ENCODE results near the gene LY6G6C. TPM values are rescaled to one million over a fixed set of nuclear protein-coding genes. Genes with fewer than 3 reads are reported as not detected.

The LY6G6C gene
- total RNA-seq, 1 donor from 2014 or later: 0.66 TPM

- peaks cover 17% of the 10 kb centered on the region for H3K4me1 ChIP-seq (ENCODE audit: insufficient read depth, low read length)
- TF ChIP-seq, protein P1, sequence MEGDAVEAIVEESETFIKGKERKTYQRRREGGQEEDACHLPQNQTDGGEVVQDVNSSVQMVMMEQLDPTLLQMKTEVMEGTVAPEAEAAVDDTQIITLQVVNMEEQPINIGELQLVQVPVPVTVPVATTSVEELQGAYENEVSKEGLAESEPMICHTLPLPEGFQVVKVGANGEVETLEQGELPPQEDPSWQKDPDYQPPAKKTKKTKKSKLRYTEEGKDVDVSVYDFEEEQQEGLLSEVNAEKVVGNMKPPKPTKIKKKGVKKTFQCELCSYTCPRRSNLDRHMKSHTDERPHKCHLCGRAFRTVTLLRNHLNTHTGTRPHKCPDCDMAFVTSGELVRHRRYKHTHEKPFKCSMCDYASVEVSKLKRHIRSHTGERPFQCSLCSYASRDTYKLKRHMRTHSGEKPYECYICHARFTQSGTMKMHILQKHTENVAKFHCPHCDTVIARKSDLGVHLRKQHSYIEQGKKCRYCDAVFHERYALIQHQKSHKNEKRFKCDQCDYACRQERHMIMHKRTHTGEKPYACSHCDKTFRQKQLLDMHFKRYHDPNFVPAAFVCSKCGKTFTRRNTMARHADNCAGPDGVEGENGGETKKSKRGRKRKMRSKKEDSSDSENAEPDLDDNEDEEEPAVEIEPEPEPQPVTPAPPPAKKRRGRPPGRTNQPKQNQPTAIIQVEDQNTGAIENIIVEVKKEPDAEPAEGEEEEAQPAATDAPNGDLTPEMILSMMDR (IDR thresholded peaks at IDR 0.05; ENCODE audit: insufficient read depth, low read depth, low read length): no peak
- TF ChIP-seq EZH2 (IDR thresholded peaks at IDR 0.05; ENCODE audit: insufficient read depth, low read length): no peak
- H3K4me3 Mint-ChIP-seq (ENCODE audit: unreplicated experiment): no peak overlapping the region
- no peak for FAIRE-seq
- peaks cover 2% of the 10 kb centered on the region for H3K36me3 Mint-ChIP-seq (ENCODE audit: low read depth, unreplicated experiment)
- peaks cover 15% of the 10 kb centered on the region for H4K20me1 ChIP-seq (ENCODE audit: insufficient read depth, low read length)
- no peaks in the 10 kb centered on the region for H3K27me3 ChIP-seq (ENCODE audit: insufficient read depth, low read length)
- H3K9me3 ChIP-seq (ENCODE audit: insufficient read depth, low read depth, low read length): no peaks in the 10 kb centered on the region
- no peak for DNase-seq (ENCODE audit: low read depth)
- peaks cover 9% of the 10 kb centered on the region for H3K4me1 Mint-ChIP-seq (ENCODE audit: low read depth, unreplicated experiment)
- H3K79me2 ChIP-seq (ENCODE audit: insufficient read depth, low read length): peaks cover 20% of the 10 kb centered on the region
- H3K36me3 ChIP-seq (ENCODE audit: insufficient read depth, low read length): no peaks in the 10 kb centered on the region
- H3K27ac Mint-ChIP-seq (ENCODE audit: unreplicated experiment): no peak overlapping the region
- no peak overlapping the region for H3K27ac ChIP-seq (ENCODE audit: low read depth, low read length)
- peaks cover 12% of the 10 kb centered on the region for H3K27me3 Mint-ChIP-seq (ENCODE audit: low read depth, unreplicated experiment)
- H3K4me2 ChIP-seq (ENCODE audit: low read length): no peak overlapping the region
- H3K9ac ChIP-seq (ENCODE audit: low read length): no peak overlapping the region
- no peaks in the 10 kb centered on the region for H3K9me3 Mint-ChIP-seq (ENCODE audit: unreplicated experiment)
- no peak overlapping the region for H3K4me3 ChIP-seq (ENCODE audit: insufficient read depth, low read depth, low read length)
- H2AFZ ChIP-seq (ENCODE audit: low read depth, low read length): no peak overlapping the region
These were observed 15.6 kb downstream of the LY6G6C start for GRCh38 chr6:31705931-31706330.

DNA sequence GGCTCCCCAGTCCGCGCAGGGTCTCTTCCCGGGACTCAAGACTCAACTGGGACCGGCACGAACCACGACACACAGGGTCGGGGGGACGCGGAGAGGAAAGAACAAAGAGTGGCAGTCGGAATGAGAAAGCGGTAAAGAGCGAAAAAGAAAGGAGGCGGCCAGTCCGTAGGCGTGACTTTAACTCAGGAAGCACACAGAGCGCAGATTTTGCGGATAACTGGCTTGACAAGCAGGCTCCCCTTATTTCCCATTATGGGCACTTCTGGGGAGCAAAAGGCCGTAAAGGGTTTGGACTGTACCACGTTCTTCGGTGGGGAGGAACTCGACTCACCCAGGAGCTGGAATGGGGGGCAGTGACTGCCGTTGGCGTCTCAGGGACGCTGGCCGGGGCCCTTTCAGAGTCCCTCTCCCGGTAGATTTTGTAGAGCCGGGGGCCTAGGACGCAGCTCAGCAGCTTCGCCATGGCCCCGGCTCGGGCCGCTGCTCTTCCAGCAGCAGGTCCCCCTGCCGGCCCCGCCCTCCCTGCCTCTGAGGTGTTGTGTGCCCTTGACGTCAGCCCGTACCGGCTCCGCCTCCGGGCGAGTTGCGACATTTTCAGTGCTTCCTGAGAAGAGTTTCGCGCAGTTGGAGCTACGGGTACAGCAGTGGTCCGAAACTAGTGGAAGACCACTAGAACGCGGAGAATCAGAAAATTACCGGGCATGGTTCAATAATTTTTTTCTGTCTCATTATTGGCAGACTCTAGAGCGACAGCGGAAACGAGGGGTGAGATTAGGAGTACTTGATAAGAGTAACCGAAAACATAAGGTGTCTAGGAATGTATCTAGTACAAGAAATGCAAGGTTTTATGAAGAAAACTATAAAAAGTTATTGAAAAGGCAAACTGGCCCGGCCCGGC, 18.5 kb downstream of the LY6G6C start, which contains the start of gene ABHD16A:
Gene ABHD16A (minus strand): TSS at position 506 of the 898 bp plus-strand sequence. CDS start 43 bp downstream, at position 463.
- Histone ChIP-seq H4K20me1 (ENCODE audit: insufficient read depth, low read length) (peaks cover 23% of the 10 kb centered on the region), H3K9ac (ENCODE audit: low read length) (peak within 1 kb of the TSS; percentile 89), H3K27me3 (ENCODE audit: insufficient read depth, low read length) (no peaks in the 10 kb centered on the region), H3K4me1 (ENCODE audit: insufficient read depth, low read length) (peaks cover 18% of the 10 kb centered on the region), H3K27ac (ENCODE audit: low read depth, low read length) (peak within 1 kb of the TSS; percentile 93), H3K4me3 (ENCODE audit: insufficient read depth, low read depth, low read length) (peak within 1 kb of the TSS; percentile 89), H3K9me3 (ENCODE audit: insufficient read depth, low read depth, low read length) (no peaks in the 10 kb centered on the region), H3K79me2 (ENCODE audit: insufficient read depth, low read length) (peaks cover 36% of the 10 kb centered on the region), H2AFZ (ENCODE audit: low read depth, low read length) (peak within 1 kb of the TSS; percentile 82), H3K36me3 (ENCODE audit: insufficient read depth, low read length) (peaks cover 5% of the 10 kb centered on the region), H3K4me2 (ENCODE audit: low read length) (peak within 1 kb of the TSS; percentile 92)
- Mint-ChIP-seq H3K9me3 (ENCODE audit: unreplicated experiment) (no peaks in the 10 kb centered on the region), H3K27ac (ENCODE audit: unreplicated experiment) (peak within 1 kb of the TSS; percentile 92), H3K4me3 (ENCODE audit: unreplicated experiment) (peak within 1 kb of the TSS; percentile 99), H3K27me3 (ENCODE audit: low read depth, unreplicated experiment) (peaks cover 4% of the 10 kb centered on the region), H3K36me3 (ENCODE audit: low read depth, unreplicated experiment) (peaks cover 2% of the 10 kb centered on the region), H3K4me1 (ENCODE audit: low read depth, unreplicated experiment) (peaks cover 12% of the 10 kb centered on the region)
- peak; percentile 73 for FAIRE-seq
- TF ChIP-seq EZH2 (IDR thresholded peaks at IDR 0.05; ENCODE audit: insufficient read depth, low read length): no peak
- TF ChIP-seq, protein P1 (IDR thresholded peaks at IDR 0.05; ENCODE audit: insufficient read depth, low read depth, low read length): no peak
- peak; percentile 96 for DNase-seq (ENCODE audit: low read depth)

All from astrocyte (in vitro differentiated cells and primary cell).